ENCODE results near the gene SYNGR1. TPM values are rescaled to one million over a fixed set of nuclear protein-coding genes. Genes with fewer than 3 reads are reported as not detected.

SYNGR1 gene
- total and polyA plus RNA-seq, 9 donors: 13.1 to 104 (median 74.7) TPM

DNA sequence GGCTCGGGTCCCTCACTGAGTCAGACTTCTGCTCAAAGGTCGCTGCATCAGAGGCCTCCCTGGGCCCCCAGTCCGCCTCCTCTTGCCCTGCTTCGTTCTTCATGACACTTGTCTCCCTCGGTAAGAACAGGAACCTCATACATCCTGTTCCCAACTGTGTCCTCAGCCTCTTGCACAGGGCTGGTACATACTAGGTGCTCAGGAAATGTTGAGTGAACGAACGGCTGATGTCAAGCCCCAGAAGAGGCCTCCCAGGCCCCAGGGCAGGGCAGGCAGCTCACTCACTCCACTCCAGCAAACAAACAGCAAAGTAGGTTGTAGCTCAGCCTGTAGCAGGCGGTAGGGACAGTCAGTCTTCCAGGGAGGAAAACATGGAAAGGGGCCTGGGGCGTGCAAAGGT, 17.2 kb downstream of the SYNGR1 start:
- no peak for TF ChIP-seq POLR2A (IDR thresholded peaks at IDR 0.05)
- no peak for TF ChIP-seq EP300 (IDR thresholded peaks at IDR 0.05)
- TF ChIP-seq, protein P1, sequence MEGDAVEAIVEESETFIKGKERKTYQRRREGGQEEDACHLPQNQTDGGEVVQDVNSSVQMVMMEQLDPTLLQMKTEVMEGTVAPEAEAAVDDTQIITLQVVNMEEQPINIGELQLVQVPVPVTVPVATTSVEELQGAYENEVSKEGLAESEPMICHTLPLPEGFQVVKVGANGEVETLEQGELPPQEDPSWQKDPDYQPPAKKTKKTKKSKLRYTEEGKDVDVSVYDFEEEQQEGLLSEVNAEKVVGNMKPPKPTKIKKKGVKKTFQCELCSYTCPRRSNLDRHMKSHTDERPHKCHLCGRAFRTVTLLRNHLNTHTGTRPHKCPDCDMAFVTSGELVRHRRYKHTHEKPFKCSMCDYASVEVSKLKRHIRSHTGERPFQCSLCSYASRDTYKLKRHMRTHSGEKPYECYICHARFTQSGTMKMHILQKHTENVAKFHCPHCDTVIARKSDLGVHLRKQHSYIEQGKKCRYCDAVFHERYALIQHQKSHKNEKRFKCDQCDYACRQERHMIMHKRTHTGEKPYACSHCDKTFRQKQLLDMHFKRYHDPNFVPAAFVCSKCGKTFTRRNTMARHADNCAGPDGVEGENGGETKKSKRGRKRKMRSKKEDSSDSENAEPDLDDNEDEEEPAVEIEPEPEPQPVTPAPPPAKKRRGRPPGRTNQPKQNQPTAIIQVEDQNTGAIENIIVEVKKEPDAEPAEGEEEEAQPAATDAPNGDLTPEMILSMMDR (IDR thresholded peaks at IDR 0.05): no peak
- DNase-seq: no peak
- intact Hi-C loops (cut with DNase I): no loop called here
- H3K27ac ChIP-seq: no peak overlapping the region
- 80 to 86% (median 81%) methylated on average over 9 of the region's 9 CpGs for WGBS, 3 donors
- peaks cover 14% of the 10 kb centered on the region for H3K4me1 ChIP-seq (ENCODE audit: insufficient read depth)
- no peaks in the 10 kb centered on the region for H3K27me3 ChIP-seq
- H3K36me3 ChIP-seq: no peaks in the 10 kb centered on the region
- H3K9me3 ChIP-seq: no peaks in the 10 kb centered on the region
- no peak overlapping the region for H3K4me3 ChIP-seq

DNA sequence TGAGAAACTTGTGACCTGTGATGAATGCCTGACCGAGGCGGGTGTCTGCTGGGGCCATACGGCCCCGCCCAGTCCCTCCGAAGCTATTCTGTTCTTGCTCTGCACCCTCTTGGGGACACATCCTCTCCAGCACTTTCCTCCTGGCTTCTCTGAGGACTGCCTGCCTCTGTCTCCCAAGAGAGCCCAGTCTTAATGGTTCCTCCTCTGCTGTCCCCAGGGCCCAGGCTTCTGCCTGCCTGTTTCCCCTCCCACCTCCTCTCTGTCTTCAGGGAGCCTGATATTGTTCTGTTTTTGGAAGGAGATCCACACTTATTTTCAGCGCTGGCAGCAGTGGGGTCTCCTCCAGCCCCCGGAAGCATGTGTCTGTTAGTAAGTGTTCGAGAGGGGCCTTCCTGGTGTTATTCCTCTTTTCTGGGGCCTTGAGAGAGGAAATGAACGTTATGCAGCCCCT, 18.7 kb downstream of the SYNGR1 start:
- DNase-seq: no peak
- TF ChIP-seq POLR2A (IDR thresholded peaks at IDR 0.05): no peak
- TF ChIP-seq, protein P1 (IDR thresholded peaks at IDR 0.05): no peak
- TF ChIP-seq EP300 (IDR thresholded peaks at IDR 0.05): no peak
- H3K4me3 ChIP-seq: no peak overlapping the region
- 62 to 64% (median 64%) methylated on average over 9 of the region's 9 CpGs for WGBS, 3 donors
- no peaks in the 10 kb centered on the region for H3K27me3 ChIP-seq
- peaks cover 8% of the 10 kb centered on the region for H3K4me1 ChIP-seq (ENCODE audit: insufficient read depth)
- intact Hi-C loops (cut with DNase I): no loop called here
- H3K36me3 ChIP-seq: no peaks in the 10 kb centered on the region
- H3K27ac ChIP-seq: no peak overlapping the region
- H3K9me3 ChIP-seq: no peaks in the 10 kb centered on the region

DNA sequence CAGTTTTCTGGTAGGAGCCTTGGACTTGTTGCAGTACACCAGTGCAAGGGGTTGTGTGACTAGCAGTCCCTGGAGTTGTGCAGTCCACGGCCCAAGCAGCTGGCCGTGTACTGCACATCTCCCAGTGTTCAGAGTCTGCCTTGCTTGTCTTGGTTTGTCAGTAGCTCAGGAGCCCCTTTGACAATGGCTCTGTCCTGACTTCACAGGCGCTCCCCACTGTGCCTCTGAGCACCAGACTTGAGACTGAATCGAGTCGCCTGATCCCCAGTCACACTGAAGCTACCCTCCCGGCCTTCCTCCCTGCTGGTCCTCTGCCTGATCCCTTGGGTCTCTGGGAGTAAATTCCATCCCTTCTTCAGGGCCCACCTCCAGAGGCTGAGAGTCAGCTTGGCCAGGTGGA, 19.4 kb downstream of the SYNGR1 start:
- Histone ChIP-seq H3K4me3 (no peak overlapping the region), H3K36me3 (no peaks in the 10 kb centered on the region), H3K27me3 (no peaks in the 10 kb centered on the region), H3K9me3 (no peaks in the 10 kb centered on the region), H3K4me1 (ENCODE audit: insufficient read depth) (peaks cover 3% of the 10 kb centered on the region), H3K27ac (no peak overlapping the region)
- no peak for DNase-seq
- intact Hi-C loops (cut with DNase I): no loop called here
- WGBS, 3 donors: 85 to 89% (median 88%) methylated on average over 6 of the region's 6 CpGs
- TF ChIP-seq EP300 (IDR thresholded peaks at IDR 0.05): no peak

DNA sequence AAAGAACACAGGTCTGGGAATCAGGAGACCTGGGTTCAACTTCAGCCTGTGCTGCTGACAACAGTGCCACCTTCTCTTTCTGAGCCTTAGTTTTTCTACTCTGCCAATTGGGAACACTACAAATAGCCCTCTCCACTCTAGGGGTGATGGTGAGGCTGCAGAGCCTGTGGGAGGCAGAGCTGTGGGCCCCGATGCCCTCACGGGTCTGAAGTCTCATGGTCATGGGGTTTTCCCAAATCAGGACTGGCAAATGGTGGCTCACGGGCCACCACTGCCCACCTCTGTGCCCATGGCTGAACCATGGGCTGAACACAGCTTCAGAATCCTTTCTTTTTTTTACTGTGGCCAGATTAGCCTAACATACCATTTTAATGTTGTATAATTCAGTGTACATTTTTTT, 19.8 kb downstream of the SYNGR1 start:
- no peak overlapping the region for H3K4me3 ChIP-seq
- H3K27ac ChIP-seq: no peak overlapping the region
- TF ChIP-seq, protein P1 (IDR thresholded peaks at IDR 0.05): no peak
- peaks cover 3% of the 10 kb centered on the region for H3K4me1 ChIP-seq (ENCODE audit: insufficient read depth)
- intact Hi-C loops (cut with DNase I): no loop called here
- H3K36me3 ChIP-seq: no peaks in the 10 kb centered on the region
- no peaks in the 10 kb centered on the region for H3K27me3 ChIP-seq
- WGBS, 3 donors: 77 to 89% (median 85%) methylated on average over 3 of the region's 3 CpGs
- no peak for DNase-seq
- no peaks in the 10 kb centered on the region for H3K9me3 ChIP-seq

DNA sequence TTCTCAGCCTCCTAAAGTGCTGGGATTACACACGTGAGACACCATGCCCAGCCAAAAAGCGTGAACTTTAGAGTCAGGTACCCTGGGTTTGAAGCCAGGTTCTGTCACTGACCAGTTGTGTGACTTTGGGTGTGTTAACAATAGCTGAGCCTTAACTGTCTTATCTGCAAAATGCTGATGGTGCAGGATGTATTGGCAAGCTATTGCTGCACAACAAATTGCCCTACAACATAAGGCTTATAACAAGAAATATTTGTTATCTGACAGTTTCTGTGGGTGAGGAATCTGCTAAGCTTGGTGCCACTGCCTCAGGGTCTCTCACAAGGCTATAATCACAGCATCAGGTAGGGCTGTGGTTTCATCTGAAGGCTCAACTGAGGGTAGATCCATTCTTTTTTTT, 21.9 kb downstream of the SYNGR1 start:
- no peaks in the 10 kb centered on the region for H3K36me3 ChIP-seq
- 97 to 100% (median 97%) methylated on average over 2 of the region's 2 CpGs for WGBS, 3 donors
- intact Hi-C loops (cut with DNase I): no loop called here

More for the DNA sequence above, 21.9 kb downstream of the SYNGR1 start:
- Histone ChIP-seq H3K9me3 (no peaks in the 10 kb centered on the region), H3K27me3 (no peaks in the 10 kb centered on the region), H3K4me1 (ENCODE audit: insufficient read depth) (peaks cover 12% of the 10 kb centered on the region), H3K4me3 (no peak overlapping the region), H3K27ac (no peak overlapping the region)
- DNase-seq: no peak
- TF ChIP-seq, protein P1 (IDR thresholded peaks at IDR 0.05): no peak
- TF ChIP-seq POLR2A (IDR thresholded peaks at IDR 0.05) (no peak), EP300 (IDR thresholded peaks at IDR 0.05) (no peak)
